Brain microvascular endothelial cell (primary cell): ENCODE measurements around the gene TRPC4.

Source experiments
- DNase-seq: peaks from one replicate; pipeline ENCODE4 v3.0.0-alpha.2; 2020
- H3K27ac ChIP-seq: fragments of 250-450 bp; sonication (Bioruptor Pico); 2 replicates; pipeline ENCODE4 v1.5.1; 2020; ENCODE audit warnings: mild to moderate bottlenecking, moderate library complexity
- H3K27me3 ChIP-seq: fragments of 250-450 bp; sonication (Bioruptor Pico); replicated peaks from 2 replicates; pipeline ENCODE4 v1.5.1; 2020; ENCODE audit warnings: mild to moderate bottlenecking
- H3K36me3 ChIP-seq: fragments of 250-450 bp; sonication (Bioruptor Pico); replicated peaks from 2 replicates; pipeline ENCODE4 v1.5.1; 2020; ENCODE audit warnings: mild to moderate bottlenecking
- H3K4me3 ChIP-seq: 2 replicates; pipeline ENCODE4 v1.5.1; 2011; ENCODE audit warnings: low read depth, mild to moderate bottlenecking, control low read depth, low read length, moderate library complexity
- CTCF ChIP-seq: IDR thresholded peaks from 2 replicates; pipeline ENCODE4 v1.5.1; 2011; ENCODE audit warnings: low read depth, mild to moderate bottlenecking, moderate library complexity, low read length, control low read depth, inconsistent platforms; ENCODE audit errors: missing control alignments
- in situ Hi-C: cut with HindIII; loops from 2 replicates; pipeline ENCODE4 v1.10.0; 2017; ENCODE audit warnings: low sequenced_read_pairs, low pct_ligation_motif_present

Gene TRPC4

GRCh38 chr13:37716420-37717195 is 153.0 kb downstream of the TRPC4 start:
- in situ Hi-C loops: no loop called here
- H3K4me3 ChIP-seq: no peak overlapping the region
- peak overlapping the region; percentile 98 for H3K27ac ChIP-seq
- peak; percentile 81 for DNase-seq
- no peaks in the 10 kb centered on the region for H3K36me3 ChIP-seq
- no peaks in the 10 kb centered on the region for H3K27me3 ChIP-seq
- TF ChIP-seq CTCF: no peak

- H3K4me3 ChIP-seq: no peak overlapping the region
- peak overlapping the region; percentile 98 for H3K27ac ChIP-seq
- no peak for TF ChIP-seq CTCF
- no peaks in the 10 kb centered on the region for H3K27me3 ChIP-seq
- peak; percentile 98 for DNase-seq
- in situ Hi-C loops: no loop called here
- H3K36me3 ChIP-seq: no peaks in the 10 kb centered on the region
Observed at GRCh38 chr13:37715606-37716015, 154.0 kb downstream of the TRPC4 start.

GRCh38 chr13:37709318-37709717 is 160.3 kb downstream of the TRPC4 start:
- no peak for TF ChIP-seq CTCF
- no peak for DNase-seq
- Histone ChIP-seq H3K36me3 (no peaks in the 10 kb centered on the region), H3K27ac (peak overlapping the region; percentile 36), H3K27me3 (no peaks in the 10 kb centered on the region), H3K4me3 (no peak overlapping the region)
- in situ Hi-C loops: no loop called here

DNA sequence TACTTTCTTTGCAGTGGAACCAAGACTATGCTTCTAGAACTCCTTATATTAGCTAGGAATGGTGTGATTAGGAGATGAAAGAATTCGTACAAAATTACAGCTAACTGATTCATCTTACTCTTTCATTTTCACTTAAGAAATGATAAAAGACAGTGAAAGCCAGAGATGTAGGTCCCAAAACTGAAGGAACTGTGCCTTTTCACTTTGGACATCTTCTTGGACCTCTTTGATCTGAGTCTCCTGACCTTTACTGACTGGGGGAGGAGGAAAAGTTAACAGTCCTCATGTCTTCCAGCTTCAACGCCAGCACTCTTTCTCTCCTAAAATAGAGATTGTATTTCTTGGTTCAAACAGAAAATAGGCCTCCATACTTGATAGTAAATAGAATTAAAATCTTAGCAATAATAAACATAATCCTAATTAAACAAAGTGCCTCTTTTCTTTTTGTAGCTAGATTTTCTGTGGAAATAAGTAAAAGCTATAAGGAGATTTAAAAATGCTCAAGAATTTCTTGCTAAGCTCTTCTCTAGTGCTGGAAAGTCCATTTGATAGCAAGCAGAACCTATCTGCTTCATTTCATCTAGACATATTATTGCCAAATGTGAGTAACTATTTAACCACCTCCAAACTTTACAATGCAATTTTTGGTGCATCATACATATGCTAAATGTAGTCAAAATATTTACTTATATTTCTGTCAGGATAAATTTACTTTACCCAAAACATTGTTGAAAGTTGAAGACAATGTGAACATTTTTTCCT is 161.7 kb downstream of the TRPC4 start:
- Histone ChIP-seq H3K27ac (no peak overlapping the region), H3K4me3 (no peak overlapping the region), H3K27me3 (no peaks in the 10 kb centered on the region), H3K36me3 (no peaks in the 10 kb centered on the region)
- in situ Hi-C loops: no loop called here
- DNase-seq: no peak
- TF ChIP-seq CTCF: no peak

GRCh38 chr13:37706041-37706440 is 163.5 kb downstream of the TRPC4 start:
- H3K36me3 ChIP-seq: no peaks in the 10 kb centered on the region
- TF ChIP-seq CTCF: no peak
- in situ Hi-C loops: no loop called here
- H3K4me3 ChIP-seq: no peak overlapping the region
- no peak overlapping the region for H3K27ac ChIP-seq
- no peaks in the 10 kb centered on the region for H3K27me3 ChIP-seq
- no peak for DNase-seq
